NCI-H1436 (cell line): Measurements from ENCODE around the gene SYNC.

ENCODE experiments used
- DNase-seq: peaks from one replicate; lab custom pipeline; 2025; lab: John Stamatoyannopoulos, UW

The SYNC gene

GRCh38 chr1:32702599-32703478 is at the start of gene SYNC:
Gene SYNC, minus strand, starts transcription at chr1:32702770. Its CDS starts 110 bp downstream, at chr1:32702660.
- DNase-seq = no peak

GRCh38 chr1:32749771-32750170 is 47.2 kb upstream of the SYNC start:
- no peak for DNase-seq

- DNase-seq = no peak
Measured at GRCh38 chr1:32749332-32749731, 46.8 kb upstream of the SYNC start.

- no peak for DNase-seq
Measured at GRCh38 chr1:32748926-32749325, 46.4 kb upstream of the SYNC start.

GRCh38 chr1:32748348-32748747 is 45.8 kb upstream of the SYNC start:
- DNase-seq = no peak

GRCh38 chr1:32746130-32746529 is 43.6 kb upstream of the SYNC start:
- no peak for DNase-seq

GRCh38 chr1:32744071-32744425 is 41.5 kb upstream of the SYNC start:
- DNase-seq = no peak

GRCh38 chr1:32743380-32744070 is 41.0 kb upstream of the SYNC start:
- no peak for DNase-seq

GRCh38 chr1:32742956-32743355 is 40.4 kb upstream of the SYNC start:
- DNase-seq = no peak

GRCh38 chr1:32742199-32742947 is 39.8 kb upstream of the SYNC start:
- no peak for DNase-seq

- no peak for DNase-seq
Measured at GRCh38 chr1:32741413-32742198, 39.0 kb upstream of the SYNC start.

- no peak for DNase-seq
Measured at GRCh38 chr1:32741059-32741412, 38.5 kb upstream of the SYNC start.

- no peak for DNase-seq
Measured at GRCh38 chr1:32736812-32737791, 34.5 kb upstream of the SYNC start.

- DNase-seq = no peak
Measured at GRCh38 chr1:32733582-32734321, 31.2 kb upstream of the SYNC start.

GRCh38 chr1:32729254-32730046 is 26.9 kb upstream of the SYNC start:
- no peak for DNase-seq

- DNase-seq = no peak
Measured at GRCh38 chr1:32728413-32729077, 26.0 kb upstream of the SYNC start.

GRCh38 chr1:32727876-32728275 is 25.3 kb upstream of the SYNC start:
- no peak for DNase-seq

- DNase-seq = no peak
Measured at GRCh38 chr1:32725615-32725982, 23.0 kb upstream of the SYNC start.
